ENCODE results near the gene USH2A.
A peak's percentile ranks its signal among the peaks of the same experiment; 100 is the strongest.
"Not testable (repeated sequence)": the region's sequence is repeated elsewhere in the genome, so short reads cannot be mapped to it uniquely, and the experiment has no call there.

Gene USH2A

GRCh38 chr1:216020743-216021345, 402.4 kb downstream of the USH2A start:
- no peak for DNase-seq (ENCODE audit: extremely low read depth, insufficient read length)
- no peaks in the 10 kb centered on the region for H3K27me3 ChIP-seq (replicated peaks; ENCODE audit: control insufficient read depth, insufficient read depth, low read length)
- H3K36me3 ChIP-seq (ENCODE audit: control insufficient read depth, insufficient read depth, low read length): no peaks in the 10 kb centered on the region
- TF ChIP-seq CTCF (IDR thresholded peaks at IDR 0.05; ENCODE audit: insufficient read depth, low read length, poor library complexity, severe bottlenecking): no peak
- no peak overlapping the region for H3K4me3 ChIP-seq (replicated peaks; ENCODE audit: low read depth, low read length)

- Histone ChIP-seq H3K36me3 (ENCODE audit: control insufficient read depth, insufficient read depth, low read length) (no peaks in the 10 kb centered on the region), H3K4me3 (replicated peaks; ENCODE audit: low read depth, low read length) (no peak overlapping the region), H3K27me3 (replicated peaks; ENCODE audit: control insufficient read depth, insufficient read depth, low read length) (no peaks in the 10 kb centered on the region)
- DNase-seq (ENCODE audit: extremely low read depth, insufficient read length): no peak
- TF ChIP-seq CTCF (IDR thresholded peaks at IDR 0.05; ENCODE audit: insufficient read depth, low read length, poor library complexity, severe bottlenecking): no peak
Observed at GRCh38 chr1:216015116-216015515, 408.1 kb downstream of the USH2A start.

GRCh38 chr1:216014086-216014485, 409.2 kb downstream of the USH2A start:
- Histone ChIP-seq H3K4me3 (replicated peaks; ENCODE audit: low read depth, low read length) (no peak overlapping the region), H3K27me3 (replicated peaks; ENCODE audit: control insufficient read depth, insufficient read depth, low read length) (no peaks in the 10 kb centered on the region), H3K36me3 (ENCODE audit: control insufficient read depth, insufficient read depth, low read length) (no peaks in the 10 kb centered on the region)
- TF ChIP-seq CTCF (IDR thresholded peaks at IDR 0.05; ENCODE audit: insufficient read depth, low read length, poor library complexity, severe bottlenecking): no peak
- no peak for DNase-seq (ENCODE audit: extremely low read depth, insufficient read length)

GRCh38 chr1:216009456-216009855, 413.8 kb downstream of the USH2A start:
- H3K4me3 ChIP-seq (replicated peaks; ENCODE audit: low read depth, low read length); H3K27me3 ChIP-seq (replicated peaks; ENCODE audit: control insufficient read depth, insufficient read depth, low read length); H3K36me3 ChIP-seq (ENCODE audit: control insufficient read depth, insufficient read depth, low read length); DNase-seq (ENCODE audit: extremely low read depth, insufficient read length): not testable (repeated sequence)

GRCh38 chr1:216005916-216006315, 417.3 kb downstream of the USH2A start:
- Histone ChIP-seq H3K36me3 (ENCODE audit: control insufficient read depth, insufficient read depth, low read length) (no peaks in the 10 kb centered on the region), H3K4me3 (replicated peaks; ENCODE audit: low read depth, low read length) (no peak overlapping the region), H3K27me3 (replicated peaks; ENCODE audit: control insufficient read depth, insufficient read depth, low read length) (no peaks in the 10 kb centered on the region)
- peak; percentile 29 for DNase-seq (ENCODE audit: extremely low read depth, insufficient read length)
- no peak for TF ChIP-seq CTCF (IDR thresholded peaks at IDR 0.05; ENCODE audit: insufficient read depth, low read length, poor library complexity, severe bottlenecking)

- H3K36me3 ChIP-seq (ENCODE audit: control insufficient read depth, insufficient read depth, low read length): no peaks in the 10 kb centered on the region
- no peaks in the 10 kb centered on the region for H3K27me3 ChIP-seq (replicated peaks; ENCODE audit: control insufficient read depth, insufficient read depth, low read length)
- no peak for DNase-seq (ENCODE audit: extremely low read depth, insufficient read length)
- peak; percentile 17 for TF ChIP-seq CTCF (IDR thresholded peaks at IDR 0.05; ENCODE audit: insufficient read depth, low read length, poor library complexity, severe bottlenecking)
- H3K4me3 ChIP-seq (replicated peaks; ENCODE audit: low read depth, low read length): no peak overlapping the region
Observed at GRCh38 chr1:215992620-215993019, 430.6 kb downstream of the USH2A start.
